Naive thymus-derived CD4-positive, alpha-beta T cell (primary cell): ENCODE measurements around the gene SPTLC2. TPM values are rescaled to one million over a fixed set of nuclear protein-coding genes. Genes with fewer than 3 reads are reported as not detected.

Source experiments
- ATAC-seq: fragments of 150-1000 bp; cut with Tn5 transposase; 2 replicates; pipeline ENCODE4 v1.10.0; 2021; ENCODE audit warnings: mild to moderate bottlenecking, moderate library complexity
- CTCF ChIA-PET: fragments of 350-600 bp; sonication (Branson Sonifier 250); formaldehyde crosslinking; loops from one replicate; lab custom pipeline; 2021; ENCODE audit warnings: antibody characterized with exemption; lab: Charles Lee
- POLR2A ChIA-PET: fragments of 350-600 bp; sonication (Branson Sonifier 250); formaldehyde crosslinking; loops from one replicate; lab custom pipeline; 2021; ENCODE audit warnings: antibody characterized with exemption, inconsistent platforms; lab: Charles Lee
- DNase-seq, 9 donors: peaks; one replicate each; pipeline versions ENCODE4 v3.0.0 to v3.0.0-alpha.2; 2020 to 2022; ENCODE audit warnings: mixed read lengths in 1 of 9
- H3K27ac ChIP-seq: one replicate; pipeline ENCODE4 v1.7.0; 2013; ENCODE audit warnings: mild to moderate bottlenecking, low read depth, low read length, moderate library complexity
- H3K27me3 ChIP-seq, 2 donors: one replicate each; pipeline ENCODE4 v1.7.0; 2013; ENCODE audit warnings: low read length in 2 of 2, mild to moderate bottlenecking in 2 of 2, moderate library complexity in 2 of 2; ENCODE audit not compliant: control insufficient read depth in 2 of 2, insufficient read depth in 2 of 2
- H3K36me3 ChIP-seq, 3 experiments: 1 replicate in 2 of 3; 2 replicates in 1 of 3; pipeline ENCODE4 v1.7.0; 2013; ENCODE audit warnings: low read length in 3 of 3, mild to moderate bottlenecking in 3 of 3, moderate library complexity in 1 of 3; ENCODE audit not compliant: insufficient read depth in 3 of 3, control insufficient read depth in 2 of 3
- H3K4me1 ChIP-seq, 2 donors: one replicate each; pipeline ENCODE4 v1.7.0; 2013; ENCODE audit warnings: low read length in 2 of 2, mild to moderate bottlenecking in 2 of 2, moderate library complexity in 1 of 2; ENCODE audit not compliant: control insufficient read depth in 2 of 2, insufficient read depth in 2 of 2
- H3K4me3 ChIP-seq: 2 replicates; pipeline ENCODE4 v1.7.0; 2013; ENCODE audit warnings: mild to moderate bottlenecking, low read length
- H3K9me3 ChIP-seq, 3 experiments: 1 replicate in 2 of 3; 2 replicates in 1 of 3; pipeline ENCODE4 v1.7.0; 2013; ENCODE audit warnings: low read length in 3 of 3; ENCODE audit not compliant: control insufficient read depth in 2 of 3
- H3K27ac Mint-ChIP-seq, 9 donors: one replicate each; pipeline ENCODE4 v1.8.0; 2020 to 2022; ENCODE audit warnings: mixed read lengths in 9 of 9, mild to moderate bottlenecking in 8 of 9, moderate library complexity in 5 of 9, inconsistent platforms in 2 of 9
- H3K27me3 Mint-ChIP-seq, 5 donors: one replicate each; pipeline ENCODE4 v1.8.0; 2021 to 2022; ENCODE audit warnings: mixed read lengths in 5 of 5, mild to moderate bottlenecking in 1 of 5
- H3K36me3 Mint-ChIP-seq, 5 donors: one replicate each; pipeline ENCODE4 v1.8.0; 2020 to 2022; ENCODE audit warnings: mixed read lengths in 5 of 5, mild to moderate bottlenecking in 3 of 5, inconsistent platforms in 1 of 5
- H3K4me1 Mint-ChIP-seq, 7 donors: one replicate each; pipeline ENCODE4 v1.8.0; 2020 to 2022; ENCODE audit warnings: mixed read lengths in 7 of 7, mild to moderate bottlenecking in 3 of 7, inconsistent platforms in 1 of 7
- H3K4me3 Mint-ChIP-seq, 10 donors: one replicate each; pipeline ENCODE4 v1.8.0; 2020 to 2022; ENCODE audit warnings: mild to moderate bottlenecking in 10 of 10, mixed read lengths in 10 of 10, moderate library complexity in 6 of 10, inconsistent platforms in 2 of 10
- H3K9me3 Mint-ChIP-seq, 11 donors: one replicate each; pipeline ENCODE4 v1.8.0; 2020 to 2022; ENCODE audit warnings: mixed read lengths in 11 of 11, mild to moderate bottlenecking in 4 of 11, inconsistent platforms in 1 of 11, moderate library complexity in 1 of 11
- intact Hi-C, 2 donors: fragments of 100-400 bp; cut with micrococcal nuclease; formaldehyde crosslinking; loops; one replicate each; pipeline ENCODE4 v1.15.1; 2023
- polyA plus RNA-seq, 2 donors: library from polyadenylated mRNA; unstranded; fragments of 300-500 nt; fragmentation: Illumina TruSeq; gene quantifications; one replicate each; pipeline ENCODE4 v1.2.3, GENCODE V29; 2021
- total RNA-seq, 6 experiments: library from RNA in 5 of 6; stranded (reverse) in 5 of 6; gene quantifications; 1 replicate in 5 of 6; 2 replicates in 1 of 6; pipeline ENCODE4 v1.2.3 and lab custom pipeline; 2021 to 2026

SPTLC2 gene
- total and polyA plus RNA-seq, 7 experiments from 2014 or later: 11.6 to 58.1 (median 24.7) TPM

DNA sequence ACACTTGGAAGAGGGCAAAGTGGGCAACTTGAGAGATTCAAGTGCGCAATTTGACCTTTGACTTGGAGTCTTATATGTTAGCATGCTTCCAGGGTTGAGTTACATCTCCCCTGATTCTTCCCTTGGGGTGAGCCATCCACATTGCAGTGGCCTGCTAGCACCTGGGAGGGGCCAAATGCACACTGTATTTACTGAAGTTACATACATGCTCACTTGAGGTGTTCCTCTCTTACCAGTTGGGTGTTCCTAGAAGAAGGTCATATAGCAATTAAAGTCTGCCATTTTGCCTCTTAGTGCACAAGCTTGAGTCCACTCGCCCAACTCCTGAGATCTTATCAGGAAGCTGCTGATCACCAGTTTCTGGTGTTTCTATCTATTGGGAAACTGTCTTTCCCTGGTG is 13.7 kb upstream of the SPTLC2 start:
- peaks cover 0 to 17% (median 0%) of the 10 kb centered on the region in 5 donors for H3K27me3 Mint-ChIP-seq
- Histone ChIP-seq H3K27me3 (no peaks in the 10 kb centered on the region), H3K9me3 (no peaks in the 10 kb centered on the region), H3K36me3 (no peaks in the 10 kb centered on the region), H3K27ac (no peak overlapping the region), H3K4me1 (no peaks in the 10 kb centered on the region), H3K4me3 (no peak overlapping the region)
- peaks cover 0 to 16% (median 3%) of the 10 kb centered on the region in 11 donors for H3K9me3 Mint-ChIP-seq
- intact Hi-C loops: no loop called here
- no peak for ATAC-seq
- H3K4me3 Mint-ChIP-seq: no peak overlapping the region
- ChIA-PET CTCF (no interaction called here), POLR2A (no interaction called here)
- DNase-seq: no peak
- no peak overlapping the region for H3K27ac Mint-ChIP-seq
- peaks cover 0 to 4% (median 0%) of the 10 kb centered on the region in 5 donors for H3K36me3 Mint-ChIP-seq
- peaks cover 0 to 3% (median 3%) of the 10 kb centered on the region in 7 donors for H3K4me1 Mint-ChIP-seq

DNA sequence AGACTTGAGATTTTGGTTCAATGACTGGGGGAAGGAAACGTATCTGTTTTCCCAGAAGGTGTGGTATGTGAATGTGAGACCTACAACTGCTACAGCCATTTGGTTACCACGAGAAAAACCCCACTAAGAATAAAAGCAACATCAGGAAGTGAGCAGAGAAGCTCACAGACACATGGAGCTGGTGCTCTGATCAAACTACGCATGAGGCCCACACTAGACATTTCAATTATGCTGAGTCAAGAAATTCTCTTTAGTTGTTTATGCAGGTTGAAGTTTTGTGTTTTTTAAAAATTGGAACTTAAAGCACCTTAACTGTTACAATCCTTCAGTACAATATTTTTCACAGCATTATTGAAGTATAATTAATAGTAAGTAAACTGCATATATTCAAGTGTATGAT is 8.9 kb upstream of the SPTLC2 start:
- DNase-seq (peak in 2 of 9 donors; percentile 7 to 35), ATAC-seq (no peak)
- intact Hi-C loops: loop anchor here in 1 of 2 donors (1.0 kb wide), 1 partner anchor 9 kb away; the partner anchor contains the start of gene SPTLC2
- ChIA-PET POLR2A (no interaction called here), CTCF (no interaction called here)
- Mint-ChIP-seq H3K9me3 (peaks cover 0 to 13% (median 3%) of the 10 kb centered on the region in 11 donors), H3K27me3 (peaks cover 0 to 11% (median 0%) of the 10 kb centered on the region in 5 donors), H3K27ac (peak overlapping the region in 3 of 9 donors; percentile 6 to 67 (median 44)), H3K4me3 (no peak overlapping the region), H3K4me1 (peaks cover 0 to 5% (median 5%) of the 10 kb centered on the region in 7 donors), H3K36me3 (peaks cover 0 to 4% (median 0%) of the 10 kb centered on the region in 5 donors)
- Histone ChIP-seq H3K27ac (no peak overlapping the region), H3K4me3 (no peak overlapping the region), H3K36me3 (no peaks in the 10 kb centered on the region), H3K9me3 (no peaks in the 10 kb centered on the region), H3K4me1 (no peaks in the 10 kb centered on the region), H3K27me3 (no peaks in the 10 kb centered on the region)

DNA sequence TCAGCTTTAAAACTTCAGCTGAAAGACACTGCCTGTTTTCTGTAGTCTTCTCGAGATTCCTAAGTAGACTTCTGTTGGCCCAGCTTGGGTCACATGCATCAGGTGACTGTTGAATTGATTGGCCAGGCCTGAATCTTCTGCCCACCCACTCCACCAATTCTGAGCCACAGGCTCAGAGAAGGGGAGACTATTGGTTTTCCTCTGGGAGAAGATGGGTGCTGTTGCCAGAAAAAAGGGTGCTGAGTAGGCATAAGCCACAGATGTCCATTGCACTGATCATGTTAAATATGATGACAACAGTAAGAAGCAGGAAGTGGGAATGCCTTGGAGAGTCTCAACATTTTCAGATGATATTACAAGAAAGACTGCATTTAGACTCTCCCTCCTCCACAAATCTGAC is 6.8 kb upstream of the SPTLC2 start:
- ChIA-PET POLR2A (no interaction called here), CTCF (no interaction called here)
- intact Hi-C loops: no loop called here
- no peaks in the 10 kb centered on the region for H3K27me3 ChIP-seq
- H3K4me1 ChIP-seq: no peaks in the 10 kb centered on the region
- Mint-ChIP-seq H3K4me3 (no peak overlapping the region), H3K9me3 (peaks cover 0 to 3% (median 0%) of the 10 kb centered on the region in 11 donors), H3K4me1 (peaks cover 1 to 8% (median 5%) of the 10 kb centered on the region in 7 donors), H3K27me3 (peaks cover 0 to 4% (median 0%) of the 10 kb centered on the region in 5 donors), H3K27ac (no peak overlapping the region), H3K36me3 (no peaks in the 10 kb centered on the region)
- H3K36me3 ChIP-seq: no peaks in the 10 kb centered on the region
- H3K9me3 ChIP-seq: no peaks in the 10 kb centered on the region
- DNase-seq: no peak
- no peak overlapping the region for H3K27ac ChIP-seq
- no peak overlapping the region for H3K4me3 ChIP-seq
- ATAC-seq: no peak

DNA sequence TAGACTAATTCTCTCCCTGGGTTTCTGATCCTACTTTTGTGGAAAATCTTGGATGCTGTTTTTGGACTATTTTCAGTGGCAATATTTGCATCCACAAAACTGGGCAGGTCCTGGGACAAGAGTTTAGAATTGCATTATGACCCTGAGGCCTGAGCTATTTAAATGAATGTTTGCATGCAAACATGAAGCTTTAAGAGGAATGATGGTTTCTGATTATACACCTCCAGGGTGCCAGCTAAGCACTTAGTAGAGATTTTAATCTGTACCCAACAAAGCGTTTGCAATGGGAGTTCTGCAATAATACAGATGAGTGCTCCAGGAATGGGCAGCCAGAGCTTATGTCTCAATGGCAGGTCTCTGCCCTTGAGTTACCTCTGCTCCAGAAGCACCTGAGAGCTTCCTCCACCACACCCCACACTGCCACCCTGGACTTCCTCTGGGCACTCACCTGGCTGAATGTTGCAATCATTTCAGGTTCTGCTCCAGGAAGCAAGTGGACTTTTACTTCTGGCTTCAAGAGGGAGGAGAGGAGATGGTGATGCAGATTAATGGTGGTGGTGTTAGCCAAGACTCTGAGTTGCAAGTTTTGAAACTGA is 6.0 kb upstream of the SPTLC2 start:
- Mint-ChIP-seq H3K4me3 (no peak overlapping the region), H3K27me3 (peaks cover 0 to 4% (median 0%) of the 10 kb centered on the region in 5 donors), H3K27ac (peak overlapping the region in 1 of 9 donors; percentile 18), H3K36me3 (no peaks in the 10 kb centered on the region), H3K4me1 (peaks cover 3 to 13% (median 8%) of the 10 kb centered on the region in 7 donors), H3K9me3 (peaks cover 0 to 3% (median 0%) of the 10 kb centered on the region in 11 donors)
- Histone ChIP-seq H3K27me3 (no peaks in the 10 kb centered on the region), H3K4me3 (no peak overlapping the region), H3K27ac (no peak overlapping the region), H3K9me3 (no peaks in the 10 kb centered on the region), H3K36me3 (no peaks in the 10 kb centered on the region), H3K4me1 (no peaks in the 10 kb centered on the region)
- CTCF ChIA-PET: no interaction called here
- no peak for ATAC-seq
- DNase-seq: no peak
- POLR2A ChIA-PET: interaction anchor here (0.9 to 1.1 kb wide), 2 partner anchors 9 to 10 kb away, joined by 3 to 4 read pairs; no protein-coding TSS in a partner anchor
- intact Hi-C loops: no loop called here

DNA sequence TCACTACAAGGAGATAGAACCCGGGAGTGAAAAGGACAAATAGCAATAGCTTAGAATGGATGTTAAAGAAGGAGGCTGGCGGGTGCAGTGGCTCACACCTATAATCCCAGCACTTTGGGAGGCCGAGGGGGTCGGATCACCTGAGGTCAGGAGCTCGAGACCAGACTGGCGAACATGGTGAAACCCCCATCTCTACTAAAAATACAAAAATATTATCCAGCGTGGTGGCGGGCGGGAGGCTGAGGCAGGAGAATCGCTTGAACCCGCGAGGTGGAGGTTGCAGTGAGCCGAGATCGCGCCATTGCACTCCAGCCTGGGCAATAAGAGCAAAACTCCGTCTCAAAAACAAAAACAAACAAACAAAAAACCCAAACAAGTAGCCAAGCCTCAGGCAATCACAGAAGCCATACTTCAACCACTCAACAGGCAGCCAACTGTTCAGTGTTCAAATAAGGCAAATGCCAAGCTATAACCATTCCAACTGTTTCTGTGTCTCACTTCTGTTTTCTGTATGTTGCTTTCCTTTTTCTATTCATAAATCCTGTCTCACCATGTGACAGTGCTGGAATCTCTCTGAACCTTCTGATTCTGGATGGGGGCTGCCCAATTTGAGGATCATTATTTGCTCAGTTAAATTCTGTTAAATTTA is 3.9 kb upstream of the SPTLC2 start:
- intact Hi-C loops: no loop called here
- Mint-ChIP-seq H3K27ac (peak overlapping the region in 1 of 9 donors; percentile 89), H3K27me3 (peaks cover 0 to 4% (median 0%) of the 10 kb centered on the region in 5 donors), H3K36me3 (peaks cover 0 to 3% (median 0%) of the 10 kb centered on the region in 5 donors), H3K4me3 (no peak overlapping the region), H3K9me3 (peaks cover 0 to 3% (median 0%) of the 10 kb centered on the region in 11 donors), H3K4me1 (peaks cover 8 to 26% (median 15%) of the 10 kb centered on the region in 7 donors)
- Histone ChIP-seq H3K27ac (no peak overlapping the region), H3K36me3 (peaks cover 0 to 4% (median 0%) of the 10 kb centered on the region in 3 experiments), H3K27me3 (no peaks in the 10 kb centered on the region), H3K4me1 (peaks cover 0 to 4% of the 10 kb centered on the region in 2 donors), H3K9me3 (no peaks in the 10 kb centered on the region), H3K4me3 (no peak overlapping the region)
- no peak for ATAC-seq
- POLR2A ChIA-PET: interaction anchor here (0.7 kb wide), 1 partner anchor 22 kb away, joined by 4 read pairs; no protein-coding TSS in a partner anchor
- DNase-seq: no peak
- CTCF ChIA-PET: no interaction called here

DNA sequence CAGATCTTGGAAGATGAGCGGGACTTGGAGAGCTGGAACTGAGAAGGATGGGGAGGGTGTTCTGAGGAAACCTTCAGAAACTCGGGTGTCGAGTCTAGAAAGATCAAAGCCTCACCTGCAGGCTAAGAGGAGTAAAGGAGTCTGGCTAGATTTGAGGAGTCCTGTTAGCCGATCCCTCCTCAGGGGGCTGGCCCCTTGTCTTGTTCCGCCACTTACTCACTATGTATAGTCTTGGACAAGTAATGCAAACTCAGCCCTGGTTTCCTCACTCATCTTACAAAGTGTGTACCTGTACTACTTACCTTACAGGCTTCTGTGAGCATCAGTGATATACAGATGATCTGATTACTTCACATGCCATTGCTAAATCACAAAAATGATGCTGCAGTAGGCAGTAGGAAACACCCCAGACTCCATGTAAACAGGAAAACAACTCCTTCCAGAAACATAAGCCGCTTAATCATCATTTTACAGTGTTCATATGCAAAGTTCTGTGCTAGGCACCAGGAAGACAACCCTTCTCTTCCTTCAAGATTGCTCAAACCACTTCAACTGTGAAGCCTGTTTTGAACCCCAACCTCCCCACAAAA is 2.0 kb upstream of the SPTLC2 start:
- ATAC-seq (no peak), DNase-seq (no peak)
- Mint-ChIP-seq H3K27me3 (peaks cover 0 to 4% (median 0%) of the 10 kb centered on the region in 5 donors), H3K27ac (peak overlapping the region in 4 of 9 donors; percentile 2 to 67 (median 33)), H3K4me3 (no peak overlapping the region), H3K4me1 (peaks cover 19 to 35% (median 27%) of the 10 kb centered on the region in 7 donors), H3K36me3 (peaks cover 0 to 10% (median 4%) of the 10 kb centered on the region in 5 donors), H3K9me3 (peaks cover 0 to 3% (median 0%) of the 10 kb centered on the region in 11 donors)
- peaks cover 0 to 4% (median 0%) of the 10 kb centered on the region in 3 experiments for H3K36me3 ChIP-seq
- POLR2A ChIA-PET: no interaction called here
- no peak overlapping the region for H3K27ac ChIP-seq
- intact Hi-C loops: loop anchor here (5.0 to 10.0 kb wide), 3 partner anchors 36 to 1954 kb away; partner anchors contain the start of genes ERG28 (in 1 of the 2) and TTLL5 (in 1 of the 2)
- CTCF ChIA-PET: interaction anchor here (0.6 to 1.3 kb wide), 2 partner anchors 10 to 80 kb away, joined by 3 read pairs; no protein-coding TSS in a partner anchor
- H3K27me3 ChIP-seq: no peaks in the 10 kb centered on the region
- no peaks in the 10 kb centered on the region for H3K9me3 ChIP-seq
- no peak overlapping the region for H3K4me3 ChIP-seq
- H3K4me1 ChIP-seq: peaks cover 2 to 4% of the 10 kb centered on the region in 2 donors
